ENCODE results near the gene ZBTB17.
"Not testable (repeated sequence)": the region's sequence is repeated elsewhere in the genome, so short reads cannot be mapped to it uniquely, and the experiment has no call there.

The ZBTB17 gene

GRCh38 chr1:15933684-15934083 is 42.2 kb downstream of the ZBTB17 start:
- FAIRE-seq (no peak), DNase-seq (ENCODE audit: insufficient read length, low spot score) (no peak)
- TF ChIP-seq POLR2A (IDR thresholded peaks at IDR 0.05; ENCODE audit: low read depth, low read length) (no peak), TAF1 (IDR thresholded peaks at IDR 0.05; ENCODE audit: low read depth, low read length) (no peak), POU2F2 (IDR thresholded peaks at IDR 0.05; ENCODE audit: low read depth, low read length) (no peak), POLR2AphosphoS5 (IDR thresholded peaks at IDR 0.05; ENCODE audit: low read depth, low read length) (no peak), SPI1 (IDR thresholded peaks at IDR 0.05; ENCODE audit: low read depth, low read length) (no peak), PAX5 (IDR thresholded peaks at IDR 0.05; ENCODE audit: insufficient read depth, low read length, severe bottlenecking) (no peak)

DNA sequence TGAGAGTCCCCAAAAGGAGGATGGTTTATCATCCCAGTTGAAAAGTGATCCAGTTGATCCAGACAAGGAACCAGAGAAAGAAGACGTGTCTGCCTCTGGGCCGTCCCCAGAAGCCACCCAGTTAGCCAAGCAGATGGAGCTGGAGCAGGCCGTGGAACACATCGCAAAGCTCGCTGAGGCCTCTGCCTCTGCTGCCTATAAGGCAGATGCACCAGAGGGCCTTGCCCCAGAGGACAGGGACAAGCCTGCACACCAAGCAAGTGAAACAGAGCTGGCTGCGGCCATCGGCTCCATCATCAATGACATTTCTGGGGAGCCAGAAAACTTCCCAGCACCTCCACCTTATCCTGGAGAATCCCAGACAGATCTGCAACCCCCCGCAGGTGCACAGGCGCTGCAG is 43.3 kb downstream of the ZBTB17 start:
- DNase-seq (ENCODE audit: insufficient read length, low spot score): no peak
- no peak for FAIRE-seq
- TF ChIP-seq POLR2A (IDR thresholded peaks at IDR 0.05; ENCODE audit: low read depth, low read length): no peak
- TF ChIP-seq SPI1 (IDR thresholded peaks at IDR 0.05; ENCODE audit: low read depth, low read length): no peak
- TF ChIP-seq TAF1 (IDR thresholded peaks at IDR 0.05; ENCODE audit: low read depth, low read length): no peak
- no peak for TF ChIP-seq POU2F2 (IDR thresholded peaks at IDR 0.05; ENCODE audit: low read depth, low read length)
- TF ChIP-seq PAX5 (IDR thresholded peaks at IDR 0.05; ENCODE audit: insufficient read depth, low read length, severe bottlenecking): no peak
- TF ChIP-seq POLR2AphosphoS5 (IDR thresholded peaks at IDR 0.05; ENCODE audit: low read depth, low read length): no peak

- no peak for TF ChIP-seq TAF1 (IDR thresholded peaks at IDR 0.05; ENCODE audit: low read depth, low read length)
- TF ChIP-seq SPI1 (IDR thresholded peaks at IDR 0.05; ENCODE audit: low read depth, low read length): no peak
- TF ChIP-seq POLR2AphosphoS5 (IDR thresholded peaks at IDR 0.05; ENCODE audit: low read depth, low read length): no peak
- TF ChIP-seq POU2F2 (IDR thresholded peaks at IDR 0.05; ENCODE audit: low read depth, low read length): no peak
- no peak for TF ChIP-seq PAX5 (IDR thresholded peaks at IDR 0.05; ENCODE audit: insufficient read depth, low read length, severe bottlenecking)
- no peak for TF ChIP-seq POLR2A (IDR thresholded peaks at IDR 0.05; ENCODE audit: low read depth, low read length)
- DNase-seq (ENCODE audit: insufficient read length, low spot score) (no peak), FAIRE-seq (no peak)
Observed at GRCh38 chr1:15931884-15932283, 44.0 kb downstream of the ZBTB17 start.

- DNase-seq (ENCODE audit: insufficient read length, low spot score): no peak
- no peak for FAIRE-seq
- no peak for TF ChIP-seq POU2F2 (IDR thresholded peaks at IDR 0.05; ENCODE audit: low read depth, low read length)
- no peak for TF ChIP-seq TAF1 (IDR thresholded peaks at IDR 0.05; ENCODE audit: low read depth, low read length)
- TF ChIP-seq POLR2A (IDR thresholded peaks at IDR 0.05; ENCODE audit: low read depth, low read length): no peak
- no peak for TF ChIP-seq SPI1 (IDR thresholded peaks at IDR 0.05; ENCODE audit: low read depth, low read length)
- TF ChIP-seq PAX5 (IDR thresholded peaks at IDR 0.05; ENCODE audit: insufficient read depth, low read length, severe bottlenecking): no peak
- TF ChIP-seq POLR2AphosphoS5 (IDR thresholded peaks at IDR 0.05; ENCODE audit: low read depth, low read length): no peak
Observed at GRCh38 chr1:15931401-15931800, 44.5 kb downstream of the ZBTB17 start.

DNA sequence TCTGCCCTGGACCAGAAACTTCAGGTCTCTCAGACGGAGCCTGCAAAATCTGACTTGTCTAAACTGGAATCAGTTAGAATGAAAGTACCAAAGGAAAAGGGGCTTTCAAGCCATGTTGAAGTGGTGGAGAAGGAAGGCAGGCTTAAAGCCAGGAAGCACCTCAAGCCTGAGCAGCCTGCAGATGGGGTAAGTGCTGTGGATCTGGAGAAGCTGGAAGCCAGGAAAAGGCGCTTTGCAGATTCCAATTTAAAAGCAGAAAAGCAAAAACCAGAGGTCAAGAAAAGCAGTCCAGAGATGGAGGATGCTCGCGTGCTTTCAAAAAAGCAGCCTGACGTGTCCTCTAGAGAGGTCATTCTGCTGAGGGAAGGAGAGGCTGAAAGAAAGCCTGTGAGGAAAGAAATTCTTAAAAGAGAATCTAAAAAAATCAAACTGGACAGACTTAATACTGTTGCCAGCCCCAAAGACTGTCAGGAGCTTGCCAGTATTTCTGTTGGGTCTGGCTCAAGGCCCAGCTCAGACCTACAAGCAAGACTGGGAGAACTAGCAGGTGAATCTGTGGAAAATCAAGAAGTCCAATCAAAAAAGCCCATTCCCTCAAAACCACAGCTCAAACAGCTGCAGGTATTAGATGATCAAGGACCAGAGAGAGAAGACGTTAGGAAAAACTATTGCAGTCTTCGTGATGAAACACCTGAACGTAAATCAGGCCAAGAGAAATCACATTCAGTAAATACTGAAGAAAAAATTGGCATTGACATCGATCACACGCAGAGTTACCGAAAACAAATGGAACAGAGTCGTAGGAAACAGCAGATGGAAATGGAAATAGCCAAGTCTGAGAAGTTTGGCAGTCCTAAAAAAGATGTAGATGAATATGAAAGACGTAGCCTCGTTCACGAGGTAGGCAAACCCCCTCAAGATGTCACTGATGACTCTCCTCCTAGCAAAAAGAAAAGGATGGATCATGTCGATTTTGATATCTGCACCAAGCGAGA is 46.6 kb downstream of the ZBTB17 start:
- FAIRE-seq (no peak), DNase-seq (ENCODE audit: insufficient read length, low spot score) (no peak)
- no peak for TF ChIP-seq POLR2A (IDR thresholded peaks at IDR 0.05; ENCODE audit: low read depth, low read length)
- no peak for TF ChIP-seq POU2F2 (IDR thresholded peaks at IDR 0.05; ENCODE audit: low read depth, low read length)
- TF ChIP-seq POLR2AphosphoS5 (IDR thresholded peaks at IDR 0.05; ENCODE audit: low read depth, low read length): no peak
- no peak for TF ChIP-seq TAF1 (IDR thresholded peaks at IDR 0.05; ENCODE audit: low read depth, low read length)
- no peak for TF ChIP-seq SPI1 (IDR thresholded peaks at IDR 0.05; ENCODE audit: low read depth, low read length)
- no peak for TF ChIP-seq PAX5 (IDR thresholded peaks at IDR 0.05; ENCODE audit: insufficient read depth, low read length, severe bottlenecking)

DNA sequence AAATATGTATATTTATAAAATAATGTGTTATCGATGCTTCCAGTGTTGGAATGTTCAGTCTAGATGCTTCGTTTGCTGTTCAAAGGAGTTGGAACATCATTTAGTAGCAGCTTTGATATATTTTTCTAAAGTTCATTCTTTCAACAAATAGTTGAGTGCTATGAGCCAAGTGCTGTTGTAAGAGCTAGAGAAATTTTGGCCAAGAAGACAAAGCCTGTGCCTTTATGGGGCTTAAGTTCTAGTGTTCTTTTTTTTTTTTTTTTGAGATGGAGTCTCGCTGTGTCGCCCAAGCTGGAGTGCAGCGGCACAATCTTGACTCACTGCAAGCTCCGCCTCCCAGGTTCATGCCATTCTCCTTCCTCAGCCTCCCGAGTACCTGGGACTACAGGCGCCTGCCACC is 49.5 kb downstream of the ZBTB17 start:
- FAIRE-seq; DNase-seq (ENCODE audit: insufficient read length, low spot score): not testable (repeated sequence)

- no peak for FAIRE-seq
- DNase-seq (ENCODE audit: insufficient read length, low spot score): no peak
- no peak for TF ChIP-seq PAX5 (IDR thresholded peaks at IDR 0.05; ENCODE audit: insufficient read depth, low read length, severe bottlenecking)
- TF ChIP-seq TAF1 (IDR thresholded peaks at IDR 0.05; ENCODE audit: low read depth, low read length): no peak
Observed at GRCh38 chr1:15923241-15923640, 52.7 kb downstream of the ZBTB17 start.

GRCh38 chr1:15918962-15919715 is 56.8 kb downstream of the ZBTB17 start:
- TF ChIP-seq TAF1 (IDR thresholded peaks at IDR 0.05; ENCODE audit: low read depth, low read length) (no peak), POU2F2 (IDR thresholded peaks at IDR 0.05; ENCODE audit: low read depth, low read length) (0 out of 2 replicates have a peak, but pooled peaks have one; percentile 48)
- peak; percentile 94 for FAIRE-seq
- DNase-seq (ENCODE audit: insufficient read length, low spot score): no peak

GRCh38 chr1:15916916-15917315 is 59.0 kb downstream of the ZBTB17 start:
- DNase-seq (ENCODE audit: insufficient read length, low spot score): no peak
- FAIRE-seq: no peak
- TF ChIP-seq POU2F2 (IDR thresholded peaks at IDR 0.05; ENCODE audit: low read depth, low read length) (no peak), PAX5 (IDR thresholded peaks at IDR 0.05; ENCODE audit: insufficient read depth, low read length, severe bottlenecking) (no peak), POLR2A (IDR thresholded peaks at IDR 0.05; ENCODE audit: low read depth, low read length) (no peak), SPI1 (IDR thresholded peaks at IDR 0.05; ENCODE audit: low read depth, low read length) (no peak), TAF1 (IDR thresholded peaks at IDR 0.05; ENCODE audit: low read depth, low read length) (no peak), POLR2AphosphoS5 (IDR thresholded peaks at IDR 0.05; ENCODE audit: low read depth, low read length) (no peak)

DNA sequence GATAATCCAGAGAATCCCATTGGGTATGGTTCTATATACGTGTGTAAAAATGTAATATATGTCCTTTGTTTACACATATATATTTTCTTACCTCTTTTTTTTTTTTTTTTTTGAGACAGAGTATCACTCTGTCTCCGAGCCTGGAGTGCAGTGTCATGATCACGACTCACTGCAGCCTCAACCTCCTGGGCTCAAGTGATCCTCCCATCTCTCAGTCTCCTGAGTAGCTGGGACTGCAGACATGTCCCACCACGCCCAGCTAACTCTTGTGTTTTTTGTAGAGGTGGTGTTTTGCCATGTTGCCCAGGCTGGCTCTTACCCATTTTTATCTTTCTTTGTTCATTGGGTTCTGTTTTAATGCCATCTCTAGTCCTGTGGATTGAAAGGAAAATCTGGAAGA is 59.5 kb downstream of the ZBTB17 start:
- no peak for DNase-seq (ENCODE audit: insufficient read length, low spot score)
- no peak for FAIRE-seq

More for the DNA sequence above, 59.5 kb downstream of the ZBTB17 start:
- TF ChIP-seq POLR2A (IDR thresholded peaks at IDR 0.05; ENCODE audit: low read depth, low read length) (no peak), SPI1 (IDR thresholded peaks at IDR 0.05; ENCODE audit: low read depth, low read length) (no peak), POU2F2 (IDR thresholded peaks at IDR 0.05; ENCODE audit: low read depth, low read length) (no peak), POLR2AphosphoS5 (IDR thresholded peaks at IDR 0.05; ENCODE audit: low read depth, low read length) (no peak), TAF1 (IDR thresholded peaks at IDR 0.05; ENCODE audit: low read depth, low read length) (no peak), PAX5 (IDR thresholded peaks at IDR 0.05; ENCODE audit: insufficient read depth, low read length, severe bottlenecking) (no peak)
